Hematopoietic multipotent progenitor cell (in vitro differentiated cells): Measurements from ENCODE around the gene GOLGA6L2. TPM values are rescaled to one million over a fixed set of nuclear protein-coding genes. Genes with fewer than 3 reads are reported as not detected.

Experiments
- total RNA-seq: library from RNA; depleted of rRNA; stranded (reverse); fragments of >200 nt; gene quantifications from one replicate; pipeline ENCODE4 v1.2.3, GENCODE V29; 2012

Gene GOLGA6L2
- total RNA-seq, 1 donor, result not detected

Other genes with a start within 250 kb of the GOLGA6L2 start
- gene GOLGA6L26, start 113.0 kb downstream of the GOLGA6L2 start, total RNA-seq, result not detected
- 0.27 TPM for gene GOLGA8S, start 92.5 kb downstream of the GOLGA6L2 start, total RNA-seq
- 1.3 TPM for gene MKRN3, start 118.4 kb upstream of the GOLGA6L2 start, total RNA-seq
- gene MAGEL2, start 200.6 kb upstream of the GOLGA6L2 start, total RNA-seq, result 0.27 TPM
- gene NDN, start 240.1 kb upstream of the GOLGA6L2 start, total RNA-seq, result 59.2 TPM